Measurements from ENCODE around the gene SSX2B. TPM values are rescaled to one million over a fixed set of nuclear protein-coding genes. Genes with fewer than 3 reads are reported as not detected.

The SSX2B gene
- total RNA-seq (2022; extraction: Qiagen RNA extraction) = not detected in 5 replicates

GRCh38 chrX:52750952-52751351 lies at the start of gene SSX2B:
Gene SSX2B (plus strand): TSS chrX:52751252. CDS start chrX:52752681, 1,429 bp downstream.

GRCh38 chrX:52707078-52707477 lies 44.0 kb upstream of the SSX2B start, which contains the start of gene SSX2:
Gene SSX2 (minus strand): TSS chrX:52707178. CDS start chrX:52705749, 1,429 bp downstream.

GRCh38 chrX:52797327-52797726 lies 46.3 kb downstream of the SSX2B start, which contains the start of gene SPANXN5:
Gene SPANXN5 (minus strand): TSS chrX:52797427. CDS start chrX:52797348, 79 bp downstream.

Other genes starting within 250 kb of the SSX2B start
- 193 to 247 TPM (median 207 TPM) in 5 replicates for gene XAGE1B, start 234.2 kb upstream of the SSX2B start, total RNA-seq (2022; extraction: Qiagen RNA extraction)
- gene SSX7, start 96.4 kb upstream of the SSX2B start, total RNA-seq (2022; extraction: Qiagen RNA extraction) = not detected in 5 replicates
- gene SSX2, start 44.1 kb upstream of the SSX2B start, total RNA-seq (2022; extraction: Qiagen RNA extraction) = not detected in 5 replicates
- 0.06 TPM in 1 of 5 replicates, not detected in the others for gene SPANXN5, start 46.2 kb downstream of the SSX2B start, total RNA-seq (2022; extraction: Qiagen RNA extraction)
- gene XAGE5, start 60.0 kb downstream of the SSX2B start, total RNA-seq (2022; extraction: Qiagen RNA extraction) = not detected in 5 replicates
- gene XAGE3, start 116.8 kb downstream of the SSX2B start, total RNA-seq (2022; extraction: Qiagen RNA extraction) = not detected in 5 replicates
- 7.9 to 14.8 TPM (median 9.6 TPM) in 5 replicates for gene FAM156B, start 146.1 kb downstream of the SSX2B start, total RNA-seq (2022; extraction: Qiagen RNA extraction)
- 12.0 to 21.5 TPM (median 16.3 TPM) in 5 replicates for gene FAM156A, start 207.3 kb downstream of the SSX2B start, total RNA-seq (2022; extraction: Qiagen RNA extraction)